Stimulated activated CD4-positive, alpha-beta T cell treated with anti-CD3 and anti-CD28 coated beads, Interleukin-15, amount 100 ng/mL, for 48 hours (primary cell): Measurements from ENCODE around the gene KDM4B.
A peak's percentile ranks its signal among the peaks of the same experiment; 100 is the strongest.

Experiments used
- DNase-seq, 2 donors: peaks; one replicate each; pipeline ENCODE4 v3.0.0-alpha.2; 2020; ENCODE audit warnings: low read depth in 2 of 2

KDM4B gene

GRCh38 chr19:5132698-5133651, 164.1 kb downstream of the KDM4B start:
- DNase-seq, result no peak

GRCh38 chr19:5133986-5134595, 165.2 kb downstream of the KDM4B start:
- DNase-seq, result no peak

- no peak for DNase-seq
Measured at GRCh38 chr19:5134691-5135090, 165.8 kb downstream of the KDM4B start.

GRCh38 chr19:5136073-5136855, 167.4 kb downstream of the KDM4B start:
- no peak for DNase-seq

- DNase-seq, result no peak
Measured at GRCh38 chr19:5137114-5137513, 168.2 kb downstream of the KDM4B start.

GRCh38 chr19:5137571-5138124, 168.7 kb downstream of the KDM4B start:
- no peak for DNase-seq

GRCh38 chr19:5138606-5139582, 170.0 kb downstream of the KDM4B start:
- DNase-seq, result peak; percentile 67 to 73

GRCh38 chr19:5139583-5140325, 170.8 kb downstream of the KDM4B start:
- DNase-seq, result no peak

- DNase-seq, result no peak
Measured at GRCh38 chr19:5141129-5141849, 172.4 kb downstream of the KDM4B start.

- no peak for DNase-seq
Measured at GRCh38 chr19:5141850-5142724, 173.2 kb downstream of the KDM4B start.

GRCh38 chr19:5142725-5143097, 173.8 kb downstream of the KDM4B start:
- no peak for DNase-seq

- no peak for DNase-seq
Measured at GRCh38 chr19:5143471-5144411, 174.8 kb downstream of the KDM4B start.

GRCh38 chr19:5144545-5145179, 175.7 kb downstream of the KDM4B start:
- DNase-seq, result no peak

- no peak for DNase-seq
Measured at GRCh38 chr19:5145521-5146511, 176.9 kb downstream of the KDM4B start.
